B cell (primary cell): ENCODE results near the gene MUC22. TPM values are rescaled to one million over a fixed set of nuclear protein-coding genes. Genes with fewer than 3 reads are reported as not detected.

Experiments used
- ATAC-seq: fragments of 200-7000 bp; cut with Tn5 transposase; one replicate; pipeline ENCODE4 v1.10.0; 2021; ENCODE audit warnings: low read depth, mild to moderate bottlenecking, moderate number of reproducible peaks, moderate library complexity
- CTCF ChIA-PET: fragments of 350-600 bp; sonication (Branson Sonifier 250); formaldehyde crosslinking; loops from one replicate; lab custom pipeline; 2021; ENCODE audit warnings: antibody characterized with exemption, inconsistent platforms; lab: Charles Lee
- POLR2A ChIA-PET: fragments of 350-600 bp; sonication (Branson Sonifier 250); formaldehyde crosslinking; loops from one replicate; lab custom pipeline; 2021; ENCODE audit warnings: antibody characterized with exemption; lab: Charles Lee
- DNase-seq: peaks from one replicate; pipeline ENCODE4 v3.0.0; 2013
- H2AFZ ChIP-seq: 2 replicates; pipeline ENCODE4 v1.6.1; 2012; ENCODE audit warnings: mild to moderate bottlenecking, low read depth, low read length; ENCODE audit not compliant: insufficient read depth, poor library complexity, severe bottlenecking
- H3K27ac ChIP-seq, 2 donors: 1 replicate in 1 of 2; 2 replicates in 1 of 2; pipeline ENCODE4 v1.5.1; 2012 to 2013; ENCODE audit warnings: low read length in 2 of 2, mild to moderate bottlenecking in 2 of 2, moderate library complexity in 1 of 2
- H3K27me3 ChIP-seq, 4 experiments: fragments of 200-600 bp in 1 of 4; sonication (generic) in 1 of 4; replicated peaks in 1 of 4; 1 replicate in 2 of 4; 2 replicates in 2 of 4; pipeline versions ENCODE4 v1.6.1 to v1.7.0; 2013 to 2016; ENCODE audit warnings: low read length in 3 of 4, mild to moderate bottlenecking in 2 of 4, mixed read lengths in 1 of 4, moderate library complexity in 1 of 4; ENCODE audit not compliant: insufficient read depth in 4 of 4, control insufficient read depth in 3 of 4; ENCODE audit errors: control extremely low read depth in 1 of 4
- H3K36me3 ChIP-seq, 2 experiments: replicated peaks in 1 of 2; 1 replicate in 1 of 2; 2 replicates in 1 of 2; pipeline versions ENCODE4 v1.6.1 to v1.7.1; 2013; ENCODE audit warnings: low read length in 1 of 2; ENCODE audit not compliant: insufficient read depth in 2 of 2, control insufficient read depth in 1 of 2; ENCODE audit errors: control extremely low read depth in 1 of 2, extremely low read depth in 1 of 2
- H3K4me1 ChIP-seq, 2 donors: fragments of 200-600 bp in 1 of 2; sonication (generic) in 1 of 2; 1 replicate in 1 of 2; 2 replicates in 1 of 2; pipeline versions ENCODE4 v1.5.1 to v1.6.1; 2013 to 2017; ENCODE audit warnings: low read length in 2 of 2; ENCODE audit not compliant: control insufficient read depth in 2 of 2, insufficient read depth in 2 of 2
- H3K4me2 ChIP-seq: replicated peaks from 2 replicates; pipeline ENCODE3; 2012; ENCODE audit warnings: mild to moderate bottlenecking, low read depth, low read length; ENCODE audit not compliant: poor library complexity, severe bottlenecking
- H3K4me3 ChIP-seq, 5 experiments: fragments of 200-600 bp in 1 of 5; sonication (generic) in 1 of 5; 1 replicate in 3 of 5; 2 replicates in 2 of 5; pipeline versions ENCODE4 v1.5.1 to v1.7.0; 2011 to 2016; ENCODE audit warnings: low read length in 4 of 5, mild to moderate bottlenecking in 4 of 5, low read depth in 2 of 5, control low read depth in 1 of 5, moderate library complexity in 1 of 5; ENCODE audit not compliant: insufficient read depth in 1 of 5; ENCODE audit errors: control extremely low read depth in 1 of 5, extremely low read depth in 1 of 5
- H3K79me2 ChIP-seq: fragments of 200-600 bp; sonication (generic); one replicate; pipeline ENCODE4 v1.6.0; 2016; ENCODE audit warnings: low read length; ENCODE audit not compliant: control insufficient read depth, insufficient read depth
- H3K9ac ChIP-seq: fragments of 200-600 bp; sonication (generic); 2 replicates; pipeline ENCODE4 v1.6.1; 2017; ENCODE audit warnings: mild to moderate bottlenecking, low read length, moderate library complexity
- H3K9me3 ChIP-seq, 3 donors: one replicate each; pipeline versions ENCODE4 v1.6.1 to v1.7.1; 2013; ENCODE audit warnings: low read length in 2 of 3; ENCODE audit not compliant: control insufficient read depth in 2 of 3, insufficient read depth in 1 of 3; ENCODE audit errors: control extremely low read depth in 1 of 3
- H4K20me1 ChIP-seq: 2 replicates; pipeline ENCODE4 v1.6.0; 2012; ENCODE audit warnings: mild to moderate bottlenecking, low read length; ENCODE audit not compliant: insufficient read depth, control insufficient read depth, poor library complexity, severe bottlenecking
- H3K27ac Mint-ChIP-seq: one replicate; pipeline ENCODE4 v1.8.0; 2021; ENCODE audit warnings: mixed read lengths
- H3K27me3 Mint-ChIP-seq: one replicate; pipeline ENCODE4 v1.8.0; 2021; ENCODE audit warnings: mixed read lengths
- H3K4me1 Mint-ChIP-seq: one replicate; pipeline ENCODE4 v1.8.0; 2021; ENCODE audit warnings: mixed read lengths
- H3K4me3 Mint-ChIP-seq: one replicate; pipeline ENCODE4 v1.8.0; 2021; ENCODE audit warnings: mixed read lengths
- H3K9me3 Mint-ChIP-seq: one replicate; pipeline ENCODE4 v1.8.0; 2022; ENCODE audit warnings: mixed read lengths; ENCODE audit not compliant: insufficient read depth
- CTCF ChIP-seq: fragments of 200-600 bp; IDR thresholded peaks from one replicate; pipeline ENCODE4 v1.8.0; 2022; ENCODE audit warnings: antibody characterized with exemption, mild to moderate bottlenecking
- EZH2 ChIP-seq: IDR thresholded peaks from 2 replicates; pipeline ENCODE4 v1.6.1; 2012; ENCODE audit warnings: borderline replicate concordance, low read depth, mild to moderate bottlenecking, moderate library complexity, low read length; ENCODE audit not compliant: insufficient read depth, poor library complexity, severe bottlenecking
- WGBS: methylation state at CpG from one replicate; pipeline ENCODE4 v1.1.5; 2013; ENCODE audit warnings: missing lambda C conversion rate; ENCODE audit not compliant: insufficient coverage; 5-methylcytosine and 5-hydroxymethylcytosine counted together
- intact Hi-C: fragments of 100-400 bp; cut with micrococcal nuclease; formaldehyde crosslinking; loops from one replicate; pipeline ENCODE4 v1.10.0; 2022
- polyA plus RNA-seq: library from polyadenylated mRNA; depleted of rRNA; stranded (reverse); fragments of >200 nt; gene quantifications from 2 replicates; pipeline ENCODE4 v1.2.3, GENCODE V29; 2012
- total RNA-seq, 2 donors: library from RNA; stranded (reverse); fragments of 120-200 nt in 1 of 2; gene quantifications; 1 replicate in 1 of 2; 2 replicates in 1 of 2; pipeline versions ENCODE4 v1.2.3 to v1.2.4, GENCODE V29; 2013 to 2022

The MUC22 gene
- total and polyA plus RNA-seq, 2 donors (not counting 1 experiment from before 2014, with no cell fraction given) = not detected

DNA sequence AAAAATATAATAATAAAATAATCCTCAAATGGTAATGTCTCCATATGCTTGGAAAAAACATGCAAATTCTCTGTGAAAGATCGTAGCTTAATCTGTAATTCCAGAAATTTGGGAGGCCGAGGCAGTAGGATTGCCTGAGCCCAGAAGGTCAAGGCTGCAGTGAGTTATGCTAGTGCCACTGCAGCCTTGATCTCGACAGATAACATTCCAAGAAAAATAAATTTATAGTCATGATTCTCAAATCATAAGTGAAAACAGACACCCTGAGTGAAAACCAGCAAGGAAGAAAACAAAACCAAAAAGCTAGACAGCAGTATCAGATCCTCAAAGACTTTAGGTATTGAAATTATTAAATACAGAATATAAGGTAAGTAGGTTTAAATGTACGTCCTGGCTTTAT lies 30.6 kb upstream of the MUC22 start:
- POLR2A ChIA-PET = no interaction called here
- Histone ChIP-seq H3K4me1 (peaks cover 0 to 6% of the 10 kb centered on the region in 2 donors), H3K79me2 (no peaks in the 10 kb centered on the region), H3K4me2 (no peak overlapping the region), H3K27me3 (peaks cover 0 to 22% (median 6%) of the 10 kb centered on the region in 4 experiments), H3K27ac (no peak overlapping the region), H3K36me3 (no peaks in the 10 kb centered on the region), H3K9ac (no peak overlapping the region), H4K20me1 (no peaks in the 10 kb centered on the region), H2AFZ (no peak overlapping the region), H3K4me3 (no peak overlapping the region), H3K9me3 (no peaks in the 10 kb centered on the region)
- Mint-ChIP-seq H3K4me1 (peaks cover 7% of the 10 kb centered on the region), H3K9me3 (no peaks in the 10 kb centered on the region), H3K4me3 (no peak overlapping the region), H3K27ac (no peak overlapping the region), H3K27me3 (peaks cover 42% of the 10 kb centered on the region)
- TF ChIP-seq CTCF = no peak
- TF ChIP-seq EZH2 = no peak
- no peak for DNase-seq
- CTCF ChIA-PET = no interaction called here
- WGBS = 100% methylated on average over 2 of the region's 4 CpGs
- ATAC-seq = no peak
- intact Hi-C loops = no loop called here

DNA sequence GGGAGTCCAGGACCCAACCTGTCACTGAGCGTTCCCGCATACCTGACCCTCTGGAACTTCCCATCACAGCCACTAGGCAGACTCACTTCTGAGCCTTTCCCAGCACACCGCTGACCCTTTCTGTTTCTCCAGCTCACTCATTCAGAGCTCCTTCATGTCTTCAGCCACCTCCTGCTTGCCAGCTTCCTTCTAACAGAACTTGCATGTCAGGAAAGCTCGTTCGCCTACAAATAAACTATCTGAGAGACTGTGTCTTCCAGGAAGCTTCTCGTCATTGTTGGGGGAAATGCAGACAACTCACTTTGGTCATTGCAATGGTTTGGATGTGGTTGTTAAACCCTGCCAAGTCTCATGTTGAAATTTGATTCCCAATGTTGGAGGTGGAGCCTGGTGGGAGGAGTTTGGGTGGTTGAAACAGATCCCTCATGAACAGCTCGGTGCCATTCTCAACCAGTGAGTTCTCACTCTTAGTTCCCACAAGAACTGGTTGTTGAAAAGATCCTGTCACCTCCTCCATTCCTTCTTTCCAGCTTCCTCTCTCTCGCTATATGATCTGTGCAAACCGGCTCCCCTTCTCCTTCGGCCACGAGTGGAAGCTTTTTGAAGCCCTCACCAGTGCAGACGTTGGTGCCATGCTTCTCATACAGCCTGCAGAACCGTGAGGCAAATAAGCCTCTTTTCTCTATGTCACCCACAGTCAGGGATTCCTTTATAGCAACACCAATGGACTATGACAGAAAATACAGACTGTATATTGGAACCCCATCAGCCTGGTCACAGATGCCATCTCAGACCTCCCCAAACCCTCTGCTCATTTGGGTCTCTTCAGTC lies 28.1 kb upstream of the MUC22 start:
- Mint-ChIP-seq H3K4me1 (peaks cover 7% of the 10 kb centered on the region), H3K4me3 (no peak overlapping the region), H3K27me3 (peaks cover 51% of the 10 kb centered on the region), H3K27ac (no peak overlapping the region), H3K9me3 (no peaks in the 10 kb centered on the region)
- no peaks in the 10 kb centered on the region for H3K79me2 ChIP-seq
- intact Hi-C loops = no loop called here
- H3K27ac ChIP-seq = no peak overlapping the region
- CTCF ChIA-PET = interaction anchor here (0.9 to 1.4 kb wide), 2 partner anchors 9 to 98 kb away, joined by 3 to 4 read pairs; no protein-coding TSS in a partner anchor
- POLR2A ChIA-PET = no interaction called here
- no peak overlapping the region for H3K4me3 ChIP-seq
- no peak overlapping the region for H2AFZ ChIP-seq
- no peak overlapping the region for H3K4me2 ChIP-seq
- no peaks in the 10 kb centered on the region for H3K9me3 ChIP-seq
- ATAC-seq = no peak
- no peak for DNase-seq
- TF ChIP-seq EZH2 = no peak
- TF ChIP-seq CTCF = no peak
- 39% methylated on average over 10 of the region's 13 CpGs for WGBS
- peaks cover 0 to 6% of the 10 kb centered on the region in 2 donors for H3K4me1 ChIP-seq
- H3K9ac ChIP-seq = no peak overlapping the region
- H4K20me1 ChIP-seq = no peaks in the 10 kb centered on the region
- peaks cover 0 to 22% (median 6%) of the 10 kb centered on the region in 4 experiments for H3K27me3 ChIP-seq
- no peaks in the 10 kb centered on the region for H3K36me3 ChIP-seq
